OCI-LY1 (cell line): ENCODE measurements around the gene ZNRF1.

Experiments
- CTCF ChIP-seq: fragments of 200-600 bp; sonication (generic), shearing (Covaris generic); IDR thresholded peaks from 2 replicates; pipeline ENCODE4 v1.5.1; 2017; ENCODE audit warnings: mild to moderate bottlenecking, antibody characterized with exemption, low read length, moderate library complexity, mixed read lengths
- EZH2 ChIP-seq: fragments of 200-600 bp; sonication (generic), shearing (Covaris generic); IDR thresholded peaks from 2 replicates; pipeline ENCODE4 v1.8.0; 2017; ENCODE audit warnings: borderline replicate concordance, mixed run types, mild to moderate bottlenecking, antibody characterized with exemption, low read length, moderate library complexity, mixed read lengths

- no peak for TF ChIP-seq CTCF
- no peak for TF ChIP-seq EZH2
Observed at GRCh38 chr16:75152635-75153034, 153.8 kb downstream of the ZNRF1 start.
